HG02610 (cell line): ENCODE results near the gene CUEDC1.
"Not testable (repeated sequence)": the region's sequence is repeated elsewhere in the genome, so short reads cannot be mapped to it uniquely, and the experiment has no call there.

ENCODE experiments used
- ATAC-seq: cut with Tn5 transposase; IDR thresholded peaks from one replicate; pipeline ENCODE4 v1.9.1; 2021; ENCODE audit warnings: mild to moderate bottlenecking, moderate library complexity; ENCODE audit not compliant: unreplicated experiment

The CUEDC1 gene

DNA sequence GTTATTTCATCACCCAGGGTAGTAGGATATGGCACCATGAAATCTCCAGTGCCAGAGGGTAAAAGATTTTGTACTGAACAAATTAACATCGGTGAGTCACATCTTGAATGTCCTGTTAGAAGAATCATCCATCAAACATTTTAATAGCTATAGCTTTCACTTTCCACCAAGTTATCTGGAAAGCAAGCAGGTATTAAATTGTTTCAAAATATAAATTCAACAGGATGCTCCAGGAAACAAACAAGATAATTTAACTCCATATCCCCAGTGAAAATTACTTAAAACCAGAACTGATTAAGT lies 30.4 kb upstream of the CUEDC1 start:
- ATAC-seq = no peak

DNA sequence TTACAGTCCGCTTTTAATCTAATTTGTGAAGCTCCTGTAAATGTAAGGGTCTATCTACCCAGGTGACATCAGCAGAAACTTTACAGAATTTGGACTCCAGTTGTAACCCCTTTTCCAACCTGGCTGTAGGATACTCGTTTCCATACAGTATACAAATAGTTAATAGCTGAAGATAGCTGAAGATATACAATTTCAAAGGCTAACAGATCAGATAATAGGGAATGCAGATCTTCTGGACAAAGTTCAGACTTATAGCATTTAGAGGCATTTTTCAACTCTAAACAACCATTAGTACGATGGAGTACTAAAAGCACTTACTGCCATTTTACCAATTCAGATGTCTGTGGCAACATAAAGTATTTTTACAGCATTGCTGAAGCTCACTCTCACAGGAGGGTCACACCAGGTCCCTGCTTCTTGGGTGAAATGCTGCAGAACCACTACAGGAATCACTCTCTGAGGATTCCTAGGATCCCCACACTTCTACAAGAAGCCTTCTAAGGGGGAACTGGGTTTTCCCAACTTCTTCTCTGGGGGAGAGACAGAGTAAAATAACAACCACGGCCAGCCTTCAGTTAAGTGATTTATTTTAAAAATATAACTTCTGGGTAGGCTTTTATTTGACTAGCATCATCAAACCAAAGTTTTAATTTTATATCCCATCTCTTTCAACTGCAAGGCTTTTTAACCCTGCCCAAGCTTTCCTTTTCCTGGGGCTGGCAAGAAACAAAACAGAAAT lies 29.9 kb upstream of the CUEDC1 start:
- no peak for ATAC-seq

DNA sequence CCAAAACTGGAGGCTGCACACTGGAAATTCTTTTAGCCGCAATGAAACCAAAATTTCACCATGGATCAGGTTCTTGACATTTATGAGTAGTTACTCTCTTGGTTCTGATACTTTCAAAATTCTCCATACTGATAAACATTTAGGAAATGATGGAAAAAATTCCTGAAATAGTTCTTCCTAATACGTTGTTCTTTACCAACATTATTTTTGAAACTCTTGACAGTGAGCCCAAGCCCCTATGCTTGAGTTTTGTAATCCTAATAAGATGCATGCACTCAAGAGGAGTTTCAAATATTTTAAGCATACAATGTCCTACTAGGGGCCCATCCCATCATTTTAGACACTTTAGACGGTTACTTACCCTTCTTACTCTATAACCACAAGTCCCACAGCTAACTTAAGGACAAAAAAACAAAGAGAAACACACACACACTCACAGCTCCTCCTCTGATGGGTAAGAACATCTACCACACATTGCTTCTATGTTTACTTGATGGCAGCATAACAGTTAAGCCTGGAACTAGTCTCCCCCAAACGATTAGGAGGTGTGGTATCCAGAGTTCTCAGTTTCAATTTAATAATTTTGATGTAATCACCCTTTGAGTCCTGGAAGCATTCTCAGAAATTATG lies 29.2 kb upstream of the CUEDC1 start:
- no peak for ATAC-seq

DNA sequence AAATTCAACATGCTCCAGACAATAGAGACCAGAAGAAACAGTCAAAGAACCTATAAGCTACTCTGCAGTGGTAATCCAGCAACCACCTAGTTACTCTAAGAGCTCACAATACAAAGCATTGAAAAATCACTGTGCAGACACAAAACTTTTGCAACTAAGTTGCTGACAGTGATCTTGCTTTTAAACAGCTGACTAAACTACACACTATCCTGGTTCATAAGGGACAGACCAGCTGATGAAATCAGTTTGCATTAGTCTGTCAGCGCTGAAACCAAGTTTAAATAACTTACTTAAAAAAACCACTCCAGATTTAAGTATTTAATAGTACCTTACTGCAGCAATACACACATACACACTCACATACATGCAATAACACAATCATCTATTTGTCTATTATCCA lies 28.2 kb upstream of the CUEDC1 start:
- ATAC-seq = no peak

DNA sequence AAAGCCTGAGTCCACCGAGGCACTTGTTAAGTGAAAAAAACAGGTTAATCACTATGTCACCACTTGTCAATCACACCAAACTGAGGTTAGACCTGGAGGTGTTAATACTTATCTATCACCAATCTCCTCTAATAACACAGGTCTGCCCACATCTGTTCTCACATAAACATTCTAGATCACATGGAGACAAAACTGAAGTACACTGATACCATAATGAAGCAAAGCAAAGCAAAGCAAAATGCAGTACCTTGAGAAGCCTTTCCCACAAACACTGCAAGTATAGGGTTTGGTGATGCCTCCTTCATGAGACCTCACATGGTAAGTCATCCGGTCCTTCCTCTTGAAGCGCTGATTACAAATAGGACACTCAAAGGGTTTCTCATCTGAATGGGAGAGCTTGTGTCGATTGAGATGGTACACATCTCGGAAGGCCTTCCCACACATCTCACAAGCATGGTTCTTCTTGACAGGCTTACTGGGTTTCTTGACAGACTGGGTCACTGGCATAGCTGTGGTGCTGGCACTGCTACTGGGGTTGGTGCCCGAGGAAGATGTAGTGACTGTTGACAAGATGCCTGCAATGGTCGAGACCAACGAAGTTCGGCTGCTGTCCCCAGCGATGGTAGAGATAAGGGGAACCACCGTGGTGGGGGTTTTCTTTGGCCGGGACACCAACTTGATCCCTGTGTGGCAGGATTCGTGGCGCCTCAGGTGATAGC lies 27.4 kb upstream of the CUEDC1 start:
- no peak for ATAC-seq

DNA sequence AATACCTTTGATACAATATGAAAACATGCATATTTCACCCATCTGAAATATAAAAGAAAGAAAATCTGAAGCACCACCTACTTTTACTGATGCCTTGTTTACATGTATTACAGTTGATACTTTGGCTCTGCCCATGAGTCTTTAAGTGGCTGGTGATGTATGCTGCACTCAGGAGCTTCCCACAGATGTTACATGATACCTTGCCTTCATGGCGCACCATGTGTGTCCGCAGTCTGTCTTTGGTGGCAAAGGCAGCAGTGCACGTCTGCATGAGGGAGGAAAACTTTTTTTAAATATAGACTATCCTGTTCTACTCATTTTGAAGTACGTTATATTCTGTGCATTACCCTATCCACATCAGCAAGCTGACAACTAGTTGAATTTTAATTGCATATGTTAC lies 25.3 kb upstream of the CUEDC1 start:
- ATAC-seq = no peak

DNA sequence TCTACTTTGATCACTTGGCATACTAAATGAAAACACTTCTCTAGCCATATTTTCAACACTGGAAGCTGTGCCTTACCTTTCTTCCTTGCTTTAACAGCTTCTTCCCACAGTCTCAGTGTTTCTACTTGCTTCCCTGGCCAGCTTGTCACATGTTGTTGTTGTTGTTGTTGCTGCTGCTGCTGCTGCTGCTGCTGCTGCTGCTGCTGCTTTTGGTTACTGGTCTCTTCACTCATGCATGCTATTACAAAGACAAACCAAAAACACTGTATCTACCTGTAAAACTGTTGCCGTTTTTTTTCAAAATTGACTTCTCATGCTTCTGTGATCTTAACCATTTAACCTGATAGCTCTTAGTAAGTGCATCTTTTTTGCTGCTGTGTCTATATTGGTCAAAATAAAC lies 23.9 kb upstream of the CUEDC1 start:
- ATAC-seq = no peak

DNA sequence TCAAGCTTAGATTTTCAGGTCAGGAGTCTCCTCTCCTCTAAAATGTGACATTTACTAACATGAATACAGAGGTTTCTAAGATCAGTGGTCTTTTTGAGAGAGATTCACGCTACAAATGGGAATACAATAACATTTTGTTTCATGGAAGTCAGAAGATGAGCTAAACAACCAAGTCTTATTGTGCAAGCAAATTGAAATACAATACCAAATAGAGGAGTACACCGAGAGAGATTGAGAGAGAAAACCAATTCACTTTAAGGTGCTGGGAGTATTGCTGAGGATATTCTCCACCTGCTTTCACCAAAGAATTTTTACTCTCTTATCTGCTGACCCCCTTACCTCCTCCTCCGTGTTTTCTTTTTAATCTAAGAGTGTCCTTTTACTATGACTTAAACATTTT lies 21.4 kb upstream of the CUEDC1 start:
- ATAC-seq = no peak

DNA sequence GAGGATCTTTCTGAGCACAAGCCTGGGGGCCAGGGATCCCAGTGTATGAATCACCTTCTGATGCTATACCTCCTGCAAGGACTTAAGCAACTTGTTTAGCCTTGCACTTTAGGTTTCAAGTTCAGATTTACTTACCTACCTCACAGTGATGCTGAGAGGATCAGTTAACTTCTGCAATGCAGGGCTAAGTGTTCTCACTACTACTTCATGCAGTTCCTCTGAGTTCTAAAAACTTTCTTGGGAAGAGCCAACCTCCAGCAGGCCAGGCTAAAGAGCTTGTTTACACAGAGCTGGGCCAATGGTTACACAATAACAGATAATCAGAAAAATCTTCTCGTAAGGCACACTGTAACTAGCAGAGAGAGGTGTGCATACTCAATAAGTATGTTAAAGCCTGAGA lies 19.8 kb upstream of the CUEDC1 start:
- ATAC-seq = no peak

DNA sequence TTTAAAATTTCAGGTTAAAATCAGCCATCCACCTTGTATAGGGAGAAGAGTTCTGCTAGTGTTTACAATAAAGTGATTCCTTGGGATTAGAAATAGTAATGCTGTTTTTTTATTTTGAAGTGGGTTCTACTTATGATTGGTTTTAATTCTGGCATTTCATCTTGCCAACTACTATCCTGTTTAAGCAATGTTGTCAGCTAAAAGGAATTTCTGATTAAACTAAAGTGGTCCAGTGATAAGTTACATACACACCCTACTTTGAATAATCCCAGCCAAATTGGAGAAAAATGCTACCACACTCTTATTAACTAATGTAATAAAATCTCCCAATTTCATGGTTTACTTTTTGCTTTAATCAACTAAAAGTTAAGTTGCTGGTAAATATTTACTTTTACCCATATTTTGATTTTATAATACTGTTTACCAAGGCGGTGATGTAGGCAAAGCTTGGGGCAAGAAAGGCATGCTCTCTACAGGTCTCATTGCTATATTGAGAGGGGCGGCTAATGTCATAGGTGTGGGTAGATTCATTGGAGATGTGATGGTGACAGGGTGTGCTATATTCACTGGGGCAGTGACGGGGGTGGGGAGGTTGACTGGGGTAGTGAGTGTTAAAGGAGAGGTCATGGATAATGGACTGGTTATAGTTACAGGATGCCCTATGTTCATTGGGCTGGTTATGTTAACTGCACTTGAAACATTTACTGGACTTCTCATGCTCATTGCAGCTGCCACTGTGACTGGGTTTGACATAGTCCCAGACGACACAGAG lies 19.0 kb upstream of the CUEDC1 start:
- ATAC-seq = not testable (repeated sequence)

DNA sequence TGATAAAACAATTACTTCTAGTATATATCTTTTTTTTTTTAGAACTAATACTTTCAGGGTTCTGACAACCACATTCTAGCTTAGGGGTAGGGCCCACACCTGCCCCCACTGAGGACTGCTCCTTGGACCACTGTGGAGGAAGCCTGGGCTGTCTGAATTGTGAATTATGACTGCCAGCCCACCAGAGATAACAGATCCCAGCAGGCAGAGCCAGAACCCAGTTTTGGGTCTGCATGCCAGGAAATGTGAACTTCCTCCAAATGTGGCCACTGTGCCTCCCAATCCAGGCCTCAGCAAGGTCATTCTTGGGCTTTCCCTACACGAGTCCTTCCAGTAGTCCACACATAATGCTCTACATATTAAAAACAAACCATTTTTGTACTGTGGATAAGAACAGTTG lies 16.9 kb upstream of the CUEDC1 start:
- no peak for ATAC-seq

DNA sequence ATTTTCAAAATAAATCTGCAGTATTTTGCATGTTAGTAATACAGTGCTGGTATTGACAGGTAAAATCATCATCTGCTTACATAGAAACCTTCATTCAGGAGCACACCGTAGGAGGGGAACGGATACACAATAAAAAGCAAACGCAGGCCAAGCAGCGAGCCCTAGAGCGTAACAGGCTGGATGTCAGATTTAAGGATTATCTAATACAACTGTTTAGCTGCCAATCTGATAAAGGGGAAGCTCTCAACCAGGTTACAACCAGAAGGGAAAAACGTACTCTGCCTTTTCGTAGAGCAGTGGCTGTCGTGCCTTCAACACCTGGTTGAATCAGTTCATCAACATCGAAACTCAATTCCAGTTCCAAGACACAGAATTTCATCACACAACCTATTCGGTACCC lies 16.4 kb upstream of the CUEDC1 start:
- no peak for ATAC-seq

DNA sequence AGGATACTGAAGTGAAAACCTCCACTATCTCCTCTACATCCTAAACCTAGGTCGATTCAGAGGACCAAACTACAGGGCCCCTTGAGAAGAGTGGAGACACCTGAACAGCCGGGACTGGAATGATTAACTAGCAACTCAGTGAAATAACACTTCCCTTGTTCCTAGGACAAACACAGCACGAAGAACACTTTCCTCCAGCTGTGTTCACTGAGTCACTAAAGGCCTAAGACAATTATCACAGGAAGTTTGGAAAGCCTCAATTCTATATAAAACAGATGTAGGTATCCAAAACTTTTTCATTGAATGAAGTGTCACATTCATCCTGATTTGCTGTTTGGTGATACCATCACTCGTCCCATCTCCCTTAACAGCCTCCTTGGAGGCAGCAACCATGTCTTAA lies 15.5 kb upstream of the CUEDC1 start:
- no peak for ATAC-seq

DNA sequence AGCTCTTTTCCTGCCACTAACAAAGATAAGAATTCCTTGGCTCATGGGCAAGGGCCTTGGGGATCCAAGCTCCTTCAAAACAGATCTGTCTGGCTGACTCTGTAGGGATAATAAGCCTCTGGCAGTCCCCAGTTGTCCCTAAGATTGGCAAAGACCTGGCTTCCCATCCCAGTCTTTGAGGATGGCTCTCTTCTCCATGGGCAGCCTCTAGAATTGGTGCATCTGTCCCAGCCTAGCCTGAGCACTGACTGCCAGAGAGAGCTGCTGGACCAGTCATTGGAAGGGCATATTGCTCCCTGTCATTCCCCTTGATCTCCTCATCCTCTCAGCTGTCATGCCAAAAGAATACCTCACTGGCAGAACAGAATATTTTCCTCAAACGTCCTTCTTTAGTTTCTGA lies 13.2 kb upstream of the CUEDC1 start:
- ATAC-seq = no peak

DNA sequence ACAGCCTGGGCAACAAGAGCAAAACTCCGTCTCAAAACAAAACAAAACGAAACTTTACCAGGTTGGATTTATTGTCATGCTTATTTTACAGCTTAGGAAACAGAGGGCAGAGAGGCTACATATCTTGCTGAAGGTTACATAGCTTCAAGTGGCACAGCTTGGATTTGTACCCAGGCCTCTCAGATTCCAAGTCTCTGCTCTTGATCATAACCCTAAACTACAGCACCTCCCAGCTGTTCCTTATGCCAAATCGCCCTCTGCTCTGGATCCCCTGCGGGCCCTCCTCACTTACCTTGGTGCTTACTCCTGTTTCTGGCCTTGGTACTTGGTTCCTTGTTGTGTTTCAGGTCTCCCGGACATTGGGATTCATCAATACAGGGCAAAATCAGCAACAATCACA lies 11.7 kb upstream of the CUEDC1 start:
- ATAC-seq = no peak

DNA sequence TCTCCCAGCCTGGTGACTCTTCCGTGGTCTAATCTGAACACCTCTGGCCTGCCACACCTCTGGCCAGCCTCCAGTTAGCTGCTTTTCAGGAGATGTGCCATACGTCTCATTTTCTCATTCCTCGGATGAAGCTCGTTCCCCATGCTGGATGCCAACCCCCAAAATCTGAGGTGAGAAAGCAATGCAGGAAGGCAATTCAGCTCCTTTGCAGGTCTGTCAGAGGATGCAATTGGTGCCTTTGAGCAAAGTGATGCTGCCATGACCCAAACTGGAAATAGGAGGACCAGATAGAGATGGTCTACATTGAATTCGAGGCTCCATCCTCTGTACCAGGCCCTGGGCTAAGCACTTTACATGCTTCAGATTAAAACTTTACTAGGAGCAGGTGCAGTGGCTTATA lies 11.0 kb upstream of the CUEDC1 start:
- ATAC-seq = no peak

DNA sequence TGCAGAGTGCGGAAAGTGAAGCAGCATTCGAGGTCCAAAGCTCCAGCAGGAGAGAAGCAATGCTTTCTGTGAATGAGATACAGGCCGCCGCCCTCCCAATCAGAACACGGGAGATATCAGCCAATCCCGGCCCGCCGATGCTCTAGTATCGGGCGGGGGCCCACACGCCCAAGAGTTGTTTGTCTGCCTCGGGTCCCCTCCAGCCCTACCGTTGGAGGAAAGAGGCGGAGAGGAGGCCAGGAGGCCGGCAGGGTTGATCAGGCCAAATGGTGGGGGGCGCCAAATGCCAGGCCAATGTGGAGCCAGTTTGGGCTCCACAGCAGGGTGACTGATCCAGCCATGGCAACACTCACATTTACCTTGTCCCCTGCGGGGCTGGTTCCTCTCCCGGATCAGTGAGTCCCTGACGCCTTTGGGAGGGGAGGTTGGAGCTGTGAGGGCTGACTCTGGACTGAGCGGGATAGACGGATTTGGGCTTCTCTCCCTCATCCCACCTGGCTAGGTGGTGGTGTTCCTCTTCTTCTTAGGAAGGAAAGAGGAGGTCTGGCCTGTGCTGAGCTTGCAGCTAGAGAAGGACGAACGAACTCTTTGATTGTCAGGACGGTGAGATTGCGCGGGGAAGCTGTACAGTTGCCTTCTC lies 10.4 kb upstream of the CUEDC1 start:
- no peak for ATAC-seq

DNA sequence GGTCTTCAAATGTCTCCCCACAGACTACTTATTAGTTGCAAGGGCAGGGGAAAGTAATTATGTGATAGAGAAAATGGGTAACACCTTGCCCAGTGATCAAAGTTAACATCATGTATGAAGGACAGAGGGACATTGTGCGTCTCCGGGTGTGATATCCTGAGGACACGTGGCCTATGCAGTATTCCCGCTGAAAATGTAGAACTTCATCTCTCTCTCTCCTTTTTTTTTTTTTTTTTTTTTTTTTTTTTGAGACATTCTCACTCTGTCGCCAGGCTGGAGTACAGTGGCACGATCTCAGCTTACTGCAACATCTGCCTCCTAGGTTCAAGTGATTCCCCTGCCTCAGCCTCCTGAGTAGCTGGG lies 7.9 kb upstream of the CUEDC1 start:
- ATAC-seq = no peak

DNA sequence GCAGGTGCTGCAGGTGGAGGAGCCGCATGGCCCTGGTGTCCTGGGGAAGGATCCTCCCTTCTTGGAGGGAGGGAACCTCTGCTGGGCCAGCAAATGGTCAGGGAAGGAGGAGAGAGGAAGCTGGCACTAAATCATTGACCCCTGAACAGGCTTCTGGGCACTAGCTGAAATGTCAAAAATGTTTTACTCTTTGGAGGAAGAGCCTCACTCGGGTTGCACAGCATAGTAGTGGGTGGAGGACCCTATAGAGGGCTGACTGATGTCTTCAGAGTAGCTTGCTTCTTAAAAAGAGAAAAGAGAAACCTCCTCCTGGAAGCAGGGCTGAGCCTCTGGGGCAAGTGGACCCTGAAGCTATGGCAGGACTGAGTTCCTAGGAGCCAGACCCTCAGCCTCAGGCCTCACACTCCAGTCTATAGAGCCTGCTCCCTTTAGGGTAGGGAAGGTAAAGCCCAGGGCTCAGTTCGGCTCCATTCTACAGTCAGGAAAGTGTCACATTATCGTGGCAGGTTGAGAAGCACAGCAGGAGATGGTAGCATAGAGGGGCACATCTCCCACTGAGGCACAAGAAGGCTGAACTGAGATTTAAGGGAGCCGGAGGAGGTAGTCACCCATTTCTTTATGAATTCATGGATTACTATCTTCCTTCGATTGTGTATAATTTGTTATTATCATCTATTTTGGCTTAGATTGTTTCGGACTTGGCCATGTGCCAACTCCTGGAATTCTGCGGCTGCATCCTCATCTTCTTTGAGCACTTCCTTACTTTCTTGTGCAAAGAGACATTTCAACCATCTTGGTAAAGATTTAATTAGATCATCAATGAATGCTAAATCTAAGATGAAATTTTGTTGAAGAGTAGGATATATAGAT lies 7.3 kb upstream of the CUEDC1 start:
- no peak for ATAC-seq

DNA sequence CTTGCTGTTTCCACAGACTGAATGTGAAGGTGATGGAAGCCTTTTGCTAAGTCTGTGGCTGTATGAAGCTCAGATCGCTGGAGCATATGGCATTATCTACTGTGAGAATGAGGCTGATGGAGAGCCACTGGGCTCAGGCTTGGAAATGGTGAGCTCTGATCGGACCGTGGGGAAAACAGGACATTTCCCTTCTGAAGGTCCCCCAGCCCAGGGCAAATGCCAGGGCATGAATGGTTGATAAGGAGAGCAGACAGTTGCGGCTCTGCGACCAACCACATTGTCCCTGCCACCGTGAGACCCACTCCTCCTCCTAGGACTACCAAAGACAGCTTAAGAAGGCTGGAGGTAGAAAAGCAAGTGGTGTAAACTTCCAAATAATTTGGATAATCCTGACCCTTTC lies 4.7 kb upstream of the CUEDC1 start:
- ATAC-seq = no peak
